Type B pancreatic cell (in vitro differentiated cells): ENCODE data around the gene PPP1R3G. TPM values are rescaled to one million over a fixed set of nuclear protein-coding genes. Genes with fewer than 3 reads are reported as not detected.

ENCODE experiments used
- DNase-seq: peaks from one replicate; pipeline ENCODE4 v3.0.0; 2021; ENCODE audit warnings: mixed read lengths; ENCODE audit not compliant: unreplicated experiment; ENCODE audit errors: extremely low spot score
- H3K27ac Mint-ChIP-seq: 2 replicates; pipeline ENCODE4 v1.8.0; 2021; ENCODE audit warnings: mild to moderate bottlenecking, mixed read lengths
- H3K27me3 Mint-ChIP-seq: 2 replicates; pipeline ENCODE4 v1.8.0; 2021; ENCODE audit warnings: mixed read lengths
- H3K36me3 Mint-ChIP-seq: 2 replicates; pipeline ENCODE4 v1.8.0; 2021; ENCODE audit warnings: mixed read lengths
- H3K4me1 Mint-ChIP-seq: one replicate; pipeline ENCODE4 v1.8.0; 2021; ENCODE audit warnings: mixed read lengths; ENCODE audit not compliant: unreplicated experiment
- H3K4me3 Mint-ChIP-seq: 2 replicates; pipeline ENCODE4 v1.8.0; 2021; ENCODE audit warnings: mild to moderate bottlenecking, mixed read lengths
- H3K9me3 Mint-ChIP-seq: 2 replicates; pipeline ENCODE4 v1.8.0; 2021; ENCODE audit warnings: mixed read lengths
- CTCF ChIP-seq: fragments of 200-600 bp; sonication (generic); conservative IDR thresholded peaks from 2 replicates; pipeline ENCODE4 v1.5.0; 2021; ENCODE audit warnings: antibody characterized with exemption, mild to moderate bottlenecking
- total RNA-seq: library from RNA; stranded (reverse); gene quantifications from 2 replicates; pipeline ENCODE4 v1.2.1, GENCODE V29; 2021; ENCODE audit warnings: low replicate concordance

PPP1R3G gene
- total RNA-seq, 1 donor from 2014 or later = 0.19 TPM

GRCh38 chr6:5100806-5101205, 15.7 kb downstream of the PPP1R3G start:
- Mint-ChIP-seq H3K4me3 (no peak overlapping the region), H3K9me3 (no peaks in the 10 kb centered on the region), H3K4me1 (no peaks in the 10 kb centered on the region), H3K27me3 (peaks cover 2% of the 10 kb centered on the region), H3K36me3 (peaks cover 1% of the 10 kb centered on the region), H3K27ac (no peak overlapping the region)
- TF ChIP-seq CTCF = no peak
- DNase-seq = no peak

DNA sequence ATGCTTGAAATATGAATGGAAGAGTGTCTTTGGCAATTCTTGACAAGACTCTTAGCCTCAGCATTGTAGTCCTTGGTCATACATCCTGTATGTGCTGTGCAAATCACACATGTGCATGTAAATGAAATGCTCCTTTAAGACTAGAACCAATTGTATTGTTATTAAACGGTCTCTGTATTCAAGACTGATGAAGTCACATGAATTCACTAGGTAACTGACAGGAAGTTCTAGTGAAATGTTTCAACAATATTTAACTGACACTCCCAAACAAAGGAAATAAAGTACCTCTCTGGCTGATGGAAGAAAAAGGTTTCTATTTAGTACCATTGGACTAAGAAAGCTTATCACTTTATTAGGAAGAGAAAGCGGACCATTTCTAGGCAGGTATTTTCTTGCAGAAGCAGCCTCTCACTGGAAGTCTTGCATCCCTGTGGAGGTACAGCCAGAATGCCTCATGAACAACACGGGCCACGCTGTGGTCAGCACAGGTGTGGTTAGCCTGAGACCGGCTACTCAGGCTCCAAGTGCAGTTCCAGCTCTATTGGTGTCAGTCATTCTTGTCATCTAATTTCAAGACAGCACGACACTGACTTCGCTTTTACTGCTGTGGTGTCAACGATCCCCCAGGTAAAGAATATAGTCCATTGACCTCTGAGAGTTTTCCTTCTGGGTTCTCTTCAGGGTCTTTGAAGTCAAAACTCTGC, 17.3 kb downstream of the PPP1R3G start:
- H3K27me3 Mint-ChIP-seq = peaks cover 2% of the 10 kb centered on the region
- no peak for DNase-seq
- H3K9me3 Mint-ChIP-seq = no peaks in the 10 kb centered on the region
- no peak overlapping the region for H3K27ac Mint-ChIP-seq
- H3K4me1 Mint-ChIP-seq = no peaks in the 10 kb centered on the region
- H3K4me3 Mint-ChIP-seq = no peak overlapping the region
- TF ChIP-seq CTCF = no peak
- peaks cover 5% of the 10 kb centered on the region for H3K36me3 Mint-ChIP-seq

DNA sequence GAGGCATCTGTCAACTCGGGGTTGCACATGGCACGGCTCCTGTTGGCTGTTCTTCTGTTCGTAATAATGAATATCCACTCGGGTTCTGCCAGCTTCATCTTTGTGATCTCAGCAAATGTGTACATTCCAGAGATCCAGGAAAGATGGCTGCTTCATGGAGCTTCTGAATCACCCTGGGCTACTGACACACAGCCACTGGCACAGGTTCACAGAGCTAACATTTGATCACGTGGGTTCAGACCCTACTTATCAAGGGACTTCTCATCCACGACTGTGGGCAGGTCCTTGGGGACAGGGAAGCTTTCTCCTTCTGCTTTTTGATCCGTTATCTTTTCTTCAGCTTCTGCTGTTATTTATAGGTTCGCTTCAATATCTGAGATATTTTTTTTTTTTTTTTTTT, 18.1 kb downstream of the PPP1R3G start:
- Mint-ChIP-seq H3K27me3 (peaks cover 2% of the 10 kb centered on the region), H3K27ac (no peak overlapping the region)

GRCh38 chr6:5104667-5105066, 19.5 kb downstream of the PPP1R3G start:
- Mint-ChIP-seq H3K4me1 (no peaks in the 10 kb centered on the region), H3K36me3 (peaks cover 5% of the 10 kb centered on the region), H3K27me3 (no peaks in the 10 kb centered on the region), H3K4me3 (no peak overlapping the region), H3K9me3 (no peaks in the 10 kb centered on the region), H3K27ac (no peak overlapping the region)
- TF ChIP-seq CTCF = no peak
- no peak for DNase-seq

More for the DNA sequence above, 18.1 kb downstream of the PPP1R3G start:
- Mint-ChIP-seq H3K4me3 (no peak overlapping the region), H3K4me1 (no peaks in the 10 kb centered on the region), H3K9me3 (no peaks in the 10 kb centered on the region), H3K36me3 (peaks cover 5% of the 10 kb centered on the region)
- TF ChIP-seq CTCF = no peak
- no peak for DNase-seq

DNA sequence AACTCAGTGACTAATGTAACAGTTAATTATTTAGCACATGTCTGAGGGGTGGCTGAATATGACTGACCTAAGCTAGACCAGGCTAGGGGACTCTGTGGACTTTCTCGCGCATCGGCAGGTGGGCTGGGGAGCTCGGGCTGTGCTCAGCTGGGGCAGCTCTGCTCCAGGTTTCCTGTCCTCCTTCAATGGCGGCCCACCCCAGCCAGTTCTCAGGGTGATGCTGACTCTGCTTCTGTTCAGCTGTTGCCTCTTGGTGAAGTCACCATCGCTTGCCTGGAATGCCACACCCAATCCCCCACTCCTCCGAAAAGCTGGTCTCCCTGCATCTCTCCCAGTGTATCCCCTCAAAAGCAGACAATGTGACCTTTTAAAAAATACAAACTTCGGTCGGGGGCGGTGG, 20.0 kb downstream of the PPP1R3G start:
- H3K4me1 Mint-ChIP-seq = no peaks in the 10 kb centered on the region
- H3K27me3 Mint-ChIP-seq = no peaks in the 10 kb centered on the region
- no peaks in the 10 kb centered on the region for H3K9me3 Mint-ChIP-seq
- no peak for TF ChIP-seq CTCF
- H3K36me3 Mint-ChIP-seq = peaks cover 5% of the 10 kb centered on the region
- H3K27ac Mint-ChIP-seq = no peak overlapping the region
- H3K4me3 Mint-ChIP-seq = no peak overlapping the region
- no peak for DNase-seq
